Measurements from ENCODE around the gene NRBF2. TPM values are rescaled to one million over a fixed set of nuclear protein-coding genes. Genes with fewer than 3 reads are reported as not detected.

The NRBF2 gene
- total and polyA plus RNA-seq, 9 of the 15 experiments (the other 6 are each of a cell fraction or from before 2014, with no cell fraction given): 20.8 to 52.1 (median 30.5) TPM

GRCh38 chr10:63115732-63116383 is 17.3 kb upstream of the NRBF2 start:
- H2AFZ ChIP-seq (ENCODE audit: low read depth, low read length): peak overlapping the region; percentile 90
- peak overlapping the region; percentile 2; the same call in 1 of the 2 replicates for H3K4me2 ChIP-seq (ENCODE audit: insufficient read depth, low read length)
- ATAC-seq: peak; percentile 84
- H3K36me3 ChIP-seq (ENCODE audit: control insufficient read depth, insufficient read depth, low read length): no peaks in the 10 kb centered on the region
- intact Hi-C loops (cut with micrococcal nuclease): no loop called here
- in situ Hi-C loops (cut with MboI): loop anchor here (25.0 kb wide), 1 partner anchor 1354 kb away; no protein-coding TSS in a partner anchor
- H3K4me1 ChIP-seq (replicated peaks in 1 of 2; ENCODE audit: control insufficient read depth in 2 of 2, insufficient read depth in 2 of 2, low read length in 2 of 2): peaks cover 0 to 19% of the 10 kb centered on the region in 2 experiments; a peak in 4 of 5 replicates
- no peaks in the 10 kb centered on the region for H4K20me1 ChIP-seq (replicated peaks; ENCODE audit: control insufficient read depth, insufficient read depth, low read length)
- H3K79me2 ChIP-seq (ENCODE audit: control insufficient read depth, insufficient read depth, low read length): no peaks in the 10 kb centered on the region
- no TSS peak for BruUV-seq (replicated peaks)
- peak overlapping the region in 1 of 2 experiments; percentile 11; a peak in 2 of 4 replicates for H3K9ac ChIP-seq (ENCODE audit: insufficient read depth in 1 of 2, low read depth in 2 of 2, low read length in 2 of 2)
- peak overlapping the region; percentile 58; the same call in 2 of the 3 replicates for H3K27ac ChIP-seq (ENCODE audit: extremely low read depth, low read depth, low read length)
- H3K9me1 ChIP-seq (ENCODE audit: control insufficient read depth, insufficient read depth, low read length): no peaks in the 10 kb centered on the region
- DNase-seq (ENCODE audit: extremely low read depth in 1 of 4, low spot score in 3 of 4): peak in 3 of 4 experiments; percentile 24 to 66 (median 56)
- ChIA-PET POLR2A (interaction anchor here (1.1 to 5.3 kb wide), 3 partner anchors 11 to 17 kb away, joined by 6 to 30 read pairs (median 14); partner anchors contain the start of gene NRBF2), CTCF (ENCODE audit: low intra/inter-chr PET ratio) (no interaction called here)
- peak; percentile 78 for FAIRE-seq
- WGBS (ENCODE audit: insufficient coverage, low coverage, missing lambda C conversion rate): 14% methylated on average over 7 of the region's 7 CpGs
- H3K4me3 ChIP-seq: no peak overlapping the region
- no peaks in the 10 kb centered on the region for H3K27me3 ChIP-seq (ENCODE audit: control insufficient read depth in 2 of 2, insufficient read depth in 2 of 2, low read length in 2 of 2)
- no peaks in the 10 kb centered on the region for H3K9me3 ChIP-seq (replicated peaks; ENCODE audit: control insufficient read depth, insufficient read depth, low read depth, low read length)
- TF ChIP-seq TBL1XR1 (IDR thresholded peaks at IDR 0.05; ENCODE audit: low read length in 2 of 2) (0 out of 4 replicates have a peak, but pooled peaks of 1 of the 2 experiments have one; percentile 43), COPS2 (conservative IDR thresholded peaks at IDR 0.05) (no peak), MGA (IDR thresholded peaks at IDR 0.05) (peak; percentile 80), NR2C2 (CRISPR knock-in tag; IDR thresholded peaks at IDR 0.05) (no peak), NR2C2 (tag; IDR thresholded peaks at IDR 0.05) (peak; percentile 80), ZNF584 (CRISPR knock-in tag; IDR thresholded peaks at IDR 0.05; ENCODE audit: low read depth) (peak; percentile 87), ATF1 (CRISPR knock-in tag; IDR thresholded peaks at IDR 0.05) (no peak), ATF1 (tag; IDR thresholded peaks at IDR 0.05) (peak; percentile 42; the same call in 1 of the 2 replicates), HIVEP1 (CRISPR knock-in tag; IDR thresholded peaks at IDR 0.05) (0 out of 2 replicates have a peak, but pooled peaks have one; percentile 11), PTRF (tag; IDR thresholded peaks at IDR 0.05) (no peak), SIX5 (IDR thresholded peaks at IDR 0.05; ENCODE audit: borderline replicate concordance in 1 of 2, insufficient read depth in 1 of 2, low read depth in 1 of 2, low read length in 2 of 2) (no peak)
